GDM1 (cell line): ENCODE data around the gene ITGB3BP.
"Not testable (repeated sequence)": the region's sequence is repeated elsewhere in the genome, so short reads cannot be mapped to it uniquely, and the experiment has no call there.

ENCODE experiments used
- DNase-seq: peaks from one replicate; lab custom pipeline; 2025; lab: John Stamatoyannopoulos, UW

The ITGB3BP gene

GRCh38 chr1:63506782-63507181 is 16.2 kb downstream of the ITGB3BP start:
- DNase-seq = no peak

GRCh38 chr1:63501256-63501655 is 21.8 kb downstream of the ITGB3BP start:
- no peak for DNase-seq

GRCh38 chr1:63498106-63498505 is 24.9 kb downstream of the ITGB3BP start:
- no peak for DNase-seq

GRCh38 chr1:63497577-63497976 is 25.4 kb downstream of the ITGB3BP start:
- no peak for DNase-seq

GRCh38 chr1:63487336-63488065 is 35.5 kb downstream of the ITGB3BP start:
- no peak for DNase-seq

DNA sequence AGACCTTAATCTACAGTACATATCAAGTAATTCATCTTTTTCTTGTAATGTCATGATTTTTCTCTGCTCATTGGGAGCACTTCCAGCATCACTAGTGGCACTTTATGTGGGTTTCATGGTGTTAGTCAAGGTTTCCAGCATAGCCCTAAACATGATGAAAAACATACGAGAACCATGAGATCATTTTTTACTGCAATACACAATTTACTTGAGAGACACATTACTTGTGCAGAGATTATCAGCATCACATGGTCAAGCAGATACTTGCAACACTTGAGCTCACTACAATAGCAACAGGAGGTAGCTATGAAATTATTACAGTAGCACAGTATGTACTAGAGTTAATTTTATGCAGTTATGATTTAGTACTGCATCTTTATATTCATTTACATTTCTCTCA is 36.4 kb downstream of the ITGB3BP start:
- no peak for DNase-seq

GRCh38 chr1:63480057-63480456 is 43.0 kb downstream of the ITGB3BP start:
- DNase-seq = no peak

GRCh38 chr1:63475761-63476160 is 47.3 kb downstream of the ITGB3BP start:
- DNase-seq = no peak

- not testable (repeated sequence) for DNase-seq
Observed at GRCh38 chr1:63468683-63469082, 54.3 kb downstream of the ITGB3BP start.

DNA sequence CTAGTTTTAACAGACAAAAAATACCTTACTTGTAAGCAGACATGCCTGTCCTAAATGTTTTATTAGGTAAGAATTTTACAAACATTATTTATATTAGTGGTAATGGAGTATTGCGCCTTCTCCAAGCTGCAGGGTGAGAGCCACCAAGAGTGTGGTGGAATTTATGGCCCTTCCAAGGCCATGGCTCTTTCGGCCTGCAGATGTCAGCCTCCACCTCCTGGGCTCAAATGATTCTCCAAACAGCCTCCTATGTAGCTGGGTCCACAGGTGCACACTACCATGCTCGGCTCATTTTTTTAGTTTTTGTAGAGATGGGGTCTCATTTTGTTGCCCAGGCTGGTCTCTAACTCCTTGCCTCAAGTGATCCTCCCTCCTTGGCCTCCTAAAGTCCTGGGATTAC is 56.3 kb downstream of the ITGB3BP start:
- DNase-seq = no peak

DNA sequence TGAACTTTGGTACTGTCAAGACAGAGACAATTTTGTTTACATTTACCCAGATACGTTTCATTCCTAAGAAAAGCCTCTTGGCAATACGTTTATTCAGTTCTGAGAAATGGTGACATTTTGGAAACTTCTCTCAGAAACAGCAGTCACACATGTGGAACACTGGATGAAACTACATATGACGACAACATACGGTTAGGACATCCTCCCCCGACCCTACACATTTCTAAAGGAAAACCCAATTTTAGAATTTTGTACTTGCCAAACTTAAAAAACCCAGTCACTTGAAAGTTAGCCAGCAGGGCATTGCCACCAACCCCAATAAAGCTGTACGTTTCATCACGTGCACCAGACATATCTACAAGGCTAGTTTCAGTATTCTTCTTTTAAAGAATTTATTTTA is 56.8 kb downstream of the ITGB3BP start:
- no peak for DNase-seq

GRCh38 chr1:63463248-63463647 is 59.8 kb downstream of the ITGB3BP start:
- DNase-seq = no peak

DNA sequence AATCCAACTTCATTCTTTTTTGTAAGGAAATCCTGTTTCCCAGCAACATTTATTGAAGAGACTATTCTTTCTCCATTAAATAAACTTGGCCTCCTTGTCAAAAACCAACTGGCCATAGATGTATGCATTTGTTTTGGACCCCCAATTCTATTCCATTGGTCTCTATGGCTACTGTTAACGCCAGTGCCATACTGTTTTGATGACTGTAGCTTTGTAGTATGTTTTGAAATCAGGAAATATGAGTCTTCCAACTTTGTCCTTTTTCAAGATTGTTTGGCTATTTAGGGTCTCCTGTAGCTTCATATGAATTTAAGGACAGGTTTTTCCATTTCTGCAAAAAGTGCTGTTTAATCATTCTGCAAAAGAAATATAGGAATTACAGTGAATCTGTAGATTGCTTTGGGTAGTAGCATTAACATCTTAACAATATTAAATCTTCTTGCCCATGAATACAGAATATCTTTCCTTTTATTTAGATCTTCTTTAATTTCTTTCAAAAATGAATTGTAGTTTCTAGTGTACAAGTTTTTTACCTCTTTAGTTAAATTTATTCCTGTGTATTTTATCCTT is 61.3 kb downstream of the ITGB3BP start:
- DNase-seq = no peak

DNA sequence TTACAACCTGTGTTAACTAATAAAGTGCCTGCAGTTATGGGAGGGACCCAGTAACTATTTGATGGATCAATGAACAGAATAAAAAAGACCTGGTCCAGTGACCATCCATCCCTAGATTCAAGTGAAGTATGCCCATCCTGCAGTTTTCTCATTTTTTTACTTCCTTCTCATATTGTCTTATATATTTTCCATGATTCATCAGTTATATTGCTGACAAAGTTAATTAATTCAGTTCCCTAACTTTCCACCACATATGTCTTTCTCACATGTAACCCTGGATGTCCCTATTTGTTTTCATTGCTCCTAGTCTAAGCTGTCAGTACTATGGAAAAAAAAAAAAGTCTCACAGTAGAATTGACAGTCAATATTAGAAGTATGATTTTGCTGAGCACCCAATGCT is 64.3 kb downstream of the ITGB3BP start:
- DNase-seq = no peak

- DNase-seq = no peak
Observed at GRCh38 chr1:63454269-63454668, 68.8 kb downstream of the ITGB3BP start.

DNA sequence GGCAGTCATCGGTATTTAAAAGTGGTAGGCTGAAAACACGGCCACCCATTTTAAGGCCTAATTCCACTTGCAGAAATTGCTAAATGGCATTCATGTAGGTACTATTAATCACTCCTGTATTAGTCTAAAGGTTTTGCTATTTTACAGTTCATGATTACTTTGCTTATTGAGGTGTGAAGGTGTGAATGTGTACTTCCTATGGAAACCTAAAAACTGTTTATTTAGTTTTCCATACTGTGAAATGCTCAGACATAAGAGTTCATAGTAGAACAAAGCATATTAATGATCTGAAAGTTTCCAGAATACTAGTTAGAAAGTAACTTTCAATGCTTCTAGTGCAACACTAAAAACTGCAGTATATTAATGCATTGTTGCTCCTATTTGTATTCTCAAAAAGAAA is 69.8 kb downstream of the ITGB3BP start:
- DNase-seq = no peak

GRCh38 chr1:63450416-63450815 is 72.6 kb downstream of the ITGB3BP start:
- no peak for DNase-seq

- DNase-seq = no peak
Observed at GRCh38 chr1:63448731-63449246, 74.2 kb downstream of the ITGB3BP start.

- DNase-seq = no peak
Observed at GRCh38 chr1:63442141-63442475, 80.9 kb downstream of the ITGB3BP start.

- no peak for DNase-seq
Observed at GRCh38 chr1:63435161-63435560, 87.9 kb downstream of the ITGB3BP start.

DNA sequence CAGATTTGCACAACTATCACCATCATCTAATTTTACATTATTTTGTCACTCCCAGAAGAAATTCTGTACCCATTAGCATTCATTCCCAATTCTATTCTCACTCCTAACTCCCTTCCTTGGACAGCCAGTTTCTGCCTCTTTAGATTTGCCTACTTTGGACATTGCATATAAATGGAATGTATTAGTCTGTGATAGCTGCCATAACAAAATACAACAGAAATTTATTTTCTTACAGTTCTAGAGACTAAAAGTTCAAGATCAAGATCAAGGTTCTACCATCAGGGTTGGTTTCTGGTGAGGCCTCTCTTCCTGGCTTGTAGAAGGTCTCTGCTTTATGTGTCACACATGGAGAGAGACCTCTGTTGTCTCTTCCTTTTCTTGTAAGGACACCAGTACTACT is 93.7 kb downstream of the ITGB3BP start:
- DNase-seq = no peak

- no peak for DNase-seq
Observed at GRCh38 chr1:63428815-63429214, 94.2 kb downstream of the ITGB3BP start.

GRCh38 chr1:63423649-63424048 is 99.4 kb downstream of the ITGB3BP start:
- DNase-seq = no peak

DNA sequence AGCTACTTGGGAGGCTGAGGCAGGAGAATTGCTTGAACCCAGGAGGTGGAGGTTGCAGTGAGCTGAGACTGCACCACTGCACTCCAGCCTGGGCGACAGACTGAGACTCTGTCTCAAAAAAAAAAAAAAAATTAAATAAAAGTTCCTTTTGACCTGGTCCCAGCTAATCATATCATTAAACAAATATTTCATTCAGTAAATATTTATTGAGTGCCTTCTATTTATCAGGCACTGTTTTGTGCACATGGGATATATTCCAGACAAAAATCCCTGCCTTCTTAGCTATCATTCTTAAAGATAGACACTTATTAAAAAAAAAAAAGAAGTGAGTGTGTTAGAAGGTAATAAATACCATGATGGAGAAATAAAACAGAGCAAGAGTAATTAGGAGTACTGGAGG is 102.3 kb downstream of the ITGB3BP start:
- not testable (repeated sequence) for DNase-seq
